H1 (cell line): ENCODE measurements around the gene TCERG1L. TPM values are rescaled to one million over a fixed set of nuclear protein-coding genes. Genes with fewer than 3 reads are reported as not detected.

Experiments used
- CREB1 ChIP-seq: IDR thresholded peaks from 2 replicates; pipeline ENCODE4 v1.6.1; 2012; ENCODE audit warnings: inconsistent platforms
- KDM4A ChIP-seq: IDR thresholded peaks from one replicate; pipeline ENCODE4 v1.7.1; 2012; ENCODE audit warnings: low read depth, mild to moderate bottlenecking, moderate library complexity, low read length, inconsistent platforms; ENCODE audit not compliant: severe bottlenecking
- KDM5A ChIP-seq: fragments of 200-600 bp; IDR thresholded peaks from 2 replicates; pipeline ENCODE4 v1.7.1; 2012; ENCODE audit warnings: mild to moderate bottlenecking, low read length, inconsistent platforms, mixed read lengths
- TBP ChIP-seq: IDR thresholded peaks from 2 replicates; pipeline ENCODE4 v1.6.1; 2011; ENCODE audit warnings: low read depth, low read length, improper control_type of control experiment
- polyA plus RNA-seq, 7 experiments: library from polyadenylated mRNA; depleted of rRNA in 3 of 7; stranded (reverse) in 5 of 7; unstranded in 2 of 7; fragments of >200 nt in 5 of 7; fragments of 200-250 nt in 2 of 7; gene quantifications; 1 replicate in 5 of 7; 2 replicates in 1 of 7; 4 replicates in 1 of 7; pipeline versions ENCODE4 v1.2.1 to v1.2.3, GENCODE V29; 2011 to 2013; ENCODE audit warnings: missing spikeins in 2 of 7, mixed read lengths in 2 of 7
- total RNA-seq: library from RNA; stranded (reverse); fragmentation: NEBNext Ultra II Directional; extraction: Animal tissue kit (Norgen Biotek cat#: 25700); gene quantifications from 2 replicates; pipeline ENCODE4 v1.2.1, GENCODE V29; 2021
- TF ChIP-seq, protein P1 (sequence below): IDR thresholded peaks from 2 replicates; pipeline ENCODE4 v1.6.1; 2012; ENCODE audit warnings: inconsistent platforms

TCERG1L gene
- total and polyA plus RNA-seq, 2 of the 8 experiments (the other 6 are each of a cell fraction or from before 2014, with no cell fraction given): 3.9 to 6.9 TPM

DNA sequence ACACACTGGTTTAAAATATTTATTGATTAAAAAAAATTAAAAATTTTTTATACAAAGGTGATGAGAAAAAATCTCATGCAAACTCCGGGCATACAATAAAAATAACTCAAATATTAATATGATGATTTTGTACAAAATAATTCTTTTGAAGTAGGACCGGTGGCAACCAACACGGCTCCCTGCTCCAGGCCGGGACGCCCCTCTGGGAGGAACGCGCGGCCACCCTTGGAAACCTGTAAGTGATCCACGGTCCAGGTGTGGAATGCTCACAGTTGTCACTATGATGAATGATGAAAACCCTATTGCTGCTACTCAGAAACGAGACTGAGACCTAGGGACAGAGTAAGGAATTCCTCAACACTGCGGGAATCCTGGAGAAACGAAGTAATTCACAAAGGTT is 219.1 kb downstream of the TCERG1L start (continued):
- TF ChIP-seq KDM4A: no peak
- no peak for TF ChIP-seq KDM5A
- TF ChIP-seq, protein P1, sequence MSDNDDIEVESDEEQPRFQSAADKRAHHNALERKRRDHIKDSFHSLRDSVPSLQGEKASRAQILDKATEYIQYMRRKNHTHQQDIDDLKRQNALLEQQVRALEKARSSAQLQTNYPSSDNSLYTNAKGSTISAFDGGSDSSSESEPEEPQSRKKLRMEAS: no peak
- TF ChIP-seq CREB1: no peak
- TF ChIP-seq TBP: no peak
